Prostate gland (tissue), 2 donors: ENCODE results near the gene POLR1C.

Experiments
- POLR2A ChIP-seq: fragments of 450-650 bp; IDR thresholded peaks from one replicate; pipeline ENCODE4 v1.6.1; 2016; ENCODE audit warnings: antibody characterized with exemption, mild to moderate bottlenecking
- TF ChIP-seq, protein P1 (sequence below), 4 experiments: fragments of 200-600 bp in 2 of 4; fragments of 450-650 bp in 2 of 4; sonication (generic) in 2 of 4; IDR thresholded peaks; 1 replicate in 3 of 4; 2 replicates in 1 of 4; pipeline ENCODE4 v1.5.1; 2016 to 2019; ENCODE audit warnings: antibody characterized with exemption in 4 of 4, mild to moderate bottlenecking in 2 of 4, moderate library complexity in 2 of 4

DNA sequence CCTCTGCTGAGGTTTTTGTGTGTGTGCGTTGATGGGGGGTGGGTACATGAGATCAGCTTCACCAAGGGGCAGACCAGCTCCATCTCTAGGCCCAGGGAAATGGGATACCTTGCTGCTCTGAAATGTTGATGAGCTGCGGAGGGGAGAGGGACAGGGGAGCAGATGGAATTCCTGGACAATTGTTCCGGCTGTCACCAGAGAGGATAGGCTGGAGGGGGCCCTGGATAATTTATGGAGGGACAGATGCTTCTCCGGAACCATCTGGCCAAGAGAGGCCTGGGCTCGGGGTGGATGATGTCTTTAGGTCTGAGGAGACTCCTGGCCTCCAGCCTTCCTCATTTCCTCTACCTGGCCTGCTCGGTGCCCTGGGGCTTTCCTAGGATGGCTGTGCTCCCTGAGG lies 41.4 kb upstream of the POLR1C start:
- no peak for TF ChIP-seq POLR2A
- TF ChIP-seq, protein P1, sequence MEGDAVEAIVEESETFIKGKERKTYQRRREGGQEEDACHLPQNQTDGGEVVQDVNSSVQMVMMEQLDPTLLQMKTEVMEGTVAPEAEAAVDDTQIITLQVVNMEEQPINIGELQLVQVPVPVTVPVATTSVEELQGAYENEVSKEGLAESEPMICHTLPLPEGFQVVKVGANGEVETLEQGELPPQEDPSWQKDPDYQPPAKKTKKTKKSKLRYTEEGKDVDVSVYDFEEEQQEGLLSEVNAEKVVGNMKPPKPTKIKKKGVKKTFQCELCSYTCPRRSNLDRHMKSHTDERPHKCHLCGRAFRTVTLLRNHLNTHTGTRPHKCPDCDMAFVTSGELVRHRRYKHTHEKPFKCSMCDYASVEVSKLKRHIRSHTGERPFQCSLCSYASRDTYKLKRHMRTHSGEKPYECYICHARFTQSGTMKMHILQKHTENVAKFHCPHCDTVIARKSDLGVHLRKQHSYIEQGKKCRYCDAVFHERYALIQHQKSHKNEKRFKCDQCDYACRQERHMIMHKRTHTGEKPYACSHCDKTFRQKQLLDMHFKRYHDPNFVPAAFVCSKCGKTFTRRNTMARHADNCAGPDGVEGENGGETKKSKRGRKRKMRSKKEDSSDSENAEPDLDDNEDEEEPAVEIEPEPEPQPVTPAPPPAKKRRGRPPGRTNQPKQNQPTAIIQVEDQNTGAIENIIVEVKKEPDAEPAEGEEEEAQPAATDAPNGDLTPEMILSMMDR (IDR thresholded peaks at IDR 0.05) = no peak
